Osteocyte (in vitro differentiated cells): ENCODE results near the gene LRRFIP1. TPM values are rescaled to one million over a fixed set of nuclear protein-coding genes. Genes with fewer than 3 reads are reported as not detected.

Experiments used
- DNase-seq: peaks from one replicate; pipeline ENCODE4 v3.0.0; 2021; ENCODE audit warnings: mixed read lengths; ENCODE audit not compliant: unreplicated experiment; ENCODE audit errors: extremely low spot score
- H3K27ac Mint-ChIP-seq: one replicate; pipeline ENCODE4 v1.8.0; 2021; ENCODE audit warnings: mild to moderate bottlenecking, mixed read lengths; ENCODE audit not compliant: unreplicated experiment
- H3K27me3 Mint-ChIP-seq: one replicate; pipeline ENCODE4 v1.8.0; 2021; ENCODE audit warnings: mixed read lengths; ENCODE audit not compliant: unreplicated experiment
- H3K36me3 Mint-ChIP-seq: one replicate; pipeline ENCODE4 v1.8.0; 2021; ENCODE audit warnings: mixed read lengths; ENCODE audit not compliant: unreplicated experiment
- H3K4me1 Mint-ChIP-seq: one replicate; pipeline ENCODE4 v1.8.0; 2021; ENCODE audit warnings: mixed read lengths; ENCODE audit not compliant: unreplicated experiment
- H3K4me3 Mint-ChIP-seq: one replicate; pipeline ENCODE4 v1.8.0; 2021; ENCODE audit warnings: mild to moderate bottlenecking, moderate library complexity, mixed read lengths; ENCODE audit not compliant: unreplicated experiment
- H3K9me3 Mint-ChIP-seq: one replicate; pipeline ENCODE4 v1.8.0; 2021; ENCODE audit warnings: mixed read lengths; ENCODE audit not compliant: unreplicated experiment
- CTCF ChIP-seq: fragments of 200-600 bp; sonication (generic); IDR thresholded peaks from 2 replicates; pipeline ENCODE4 v1.5.0; 2021; ENCODE audit warnings: antibody characterized with exemption, mild to moderate bottlenecking, moderate library complexity
- total RNA-seq: library from RNA; stranded (reverse); gene quantifications from 2 replicates; pipeline ENCODE4 v1.2.1, GENCODE V29; 2021

The LRRFIP1 gene
- total RNA-seq, 1 donor from 2014 or later: 79.9 TPM

- no peak for DNase-seq
- peak overlapping the region; percentile 95 for H3K27ac Mint-ChIP-seq
- H3K9me3 Mint-ChIP-seq: no peaks in the 10 kb centered on the region
- H3K4me3 Mint-ChIP-seq: no peak overlapping the region
- TF ChIP-seq CTCF: no peak
- no peaks in the 10 kb centered on the region for H3K27me3 Mint-ChIP-seq
- H3K4me1 Mint-ChIP-seq: peaks cover 34% of the 10 kb centered on the region
- no peaks in the 10 kb centered on the region for H3K36me3 Mint-ChIP-seq
Measured at GRCh38 chr2:237617587-237617982, 9.8 kb upstream of the LRRFIP1 start.

GRCh38 chr2:237618449-237618848, 8.9 kb upstream of the LRRFIP1 start:
- H3K36me3 Mint-ChIP-seq: no peaks in the 10 kb centered on the region
- no peak overlapping the region for H3K27ac Mint-ChIP-seq
- H3K27me3 Mint-ChIP-seq: no peaks in the 10 kb centered on the region
- DNase-seq: no peak
- TF ChIP-seq CTCF: no peak
- H3K4me1 Mint-ChIP-seq: peaks cover 34% of the 10 kb centered on the region
- no peak overlapping the region for H3K4me3 Mint-ChIP-seq
- no peaks in the 10 kb centered on the region for H3K9me3 Mint-ChIP-seq

- Mint-ChIP-seq H3K4me3 (no peak overlapping the region), H3K27me3 (no peaks in the 10 kb centered on the region), H3K27ac (no peak overlapping the region), H3K4me1 (peaks cover 20% of the 10 kb centered on the region), H3K9me3 (no peaks in the 10 kb centered on the region), H3K36me3 (no peaks in the 10 kb centered on the region)
- no peak for DNase-seq
- no peak for TF ChIP-seq CTCF
Measured at GRCh38 chr2:237623428-237624403, 3.7 kb upstream of the LRRFIP1 start.

GRCh38 chr2:237624565-237624964, 2.8 kb upstream of the LRRFIP1 start:
- Mint-ChIP-seq H3K36me3 (no peaks in the 10 kb centered on the region), H3K27ac (no peak overlapping the region), H3K4me3 (no peak overlapping the region), H3K9me3 (no peaks in the 10 kb centered on the region), H3K27me3 (no peaks in the 10 kb centered on the region), H3K4me1 (peaks cover 25% of the 10 kb centered on the region)
- no peak for DNase-seq
- TF ChIP-seq CTCF: no peak

GRCh38 chr2:237625216-237625705, 2.1 kb upstream of the LRRFIP1 start:
- peaks cover 6% of the 10 kb centered on the region for H3K36me3 Mint-ChIP-seq
- H3K4me3 Mint-ChIP-seq: no peak overlapping the region
- H3K4me1 Mint-ChIP-seq: peaks cover 32% of the 10 kb centered on the region
- H3K27me3 Mint-ChIP-seq: no peaks in the 10 kb centered on the region
- DNase-seq: no peak
- no peaks in the 10 kb centered on the region for H3K9me3 Mint-ChIP-seq
- peak overlapping the region; percentile 29 for H3K27ac Mint-ChIP-seq
- no peak for TF ChIP-seq CTCF
